ENCODE measurements around the gene HIPK3. TPM values are rescaled to one million over a fixed set of nuclear protein-coding genes. Genes with fewer than 3 reads are reported as not detected.
"Not testable (repeated sequence)": the region's sequence is repeated elsewhere in the genome, so short reads cannot be mapped to it uniquely, and the experiment has no call there.

HIPK3 gene
- total RNA-seq, 1 donor from 2014 or later, result 83.0 TPM

GRCh38 chr11:33358150-33358831 lies 101.1 kb downstream of the HIPK3 start:
- TF ChIP-seq CTCF (IDR thresholded peaks at IDR 0.05), result no peak
- DNase-seq (ENCODE audit: low spot score), result no peak
- Mint-ChIP-seq H3K9me3 (ENCODE audit: low read depth) (no peaks in the 10 kb centered on the region), H3K27ac (ENCODE audit: unreplicated experiment) (no peak overlapping the region), H3K4me3 (ENCODE audit: unreplicated experiment) (no peak overlapping the region), H3K36me3 (ENCODE audit: low read depth) (peaks cover 8% of the 10 kb centered on the region), H3K4me1 (ENCODE audit: low read depth) (peaks cover 2% of the 10 kb centered on the region), H3K27me3 (ENCODE audit: low read depth) (no peaks in the 10 kb centered on the region)

- no peak overlapping the region for H3K27ac Mint-ChIP-seq (ENCODE audit: unreplicated experiment)
- no peaks in the 10 kb centered on the region for H3K27me3 Mint-ChIP-seq (ENCODE audit: low read depth)
- no peaks in the 10 kb centered on the region for H3K9me3 Mint-ChIP-seq (ENCODE audit: low read depth)
- no peak for DNase-seq (ENCODE audit: low spot score)
- H3K4me3 Mint-ChIP-seq (ENCODE audit: unreplicated experiment), result no peak overlapping the region
- no peak for TF ChIP-seq CTCF (IDR thresholded peaks at IDR 0.05)
- peaks cover 3% of the 10 kb centered on the region for H3K36me3 Mint-ChIP-seq (ENCODE audit: low read depth)
- H3K4me1 Mint-ChIP-seq (ENCODE audit: low read depth), result peaks cover 2% of the 10 kb centered on the region
Measured at GRCh38 chr11:33360642-33361041, 103.5 kb downstream of the HIPK3 start.

- H3K36me3 Mint-ChIP-seq (ENCODE audit: low read depth), result no peaks in the 10 kb centered on the region
- no peaks in the 10 kb centered on the region for H3K27me3 Mint-ChIP-seq (ENCODE audit: low read depth)
- no peak overlapping the region for H3K4me3 Mint-ChIP-seq (ENCODE audit: unreplicated experiment)
- H3K9me3 Mint-ChIP-seq (ENCODE audit: low read depth), result no peaks in the 10 kb centered on the region
- peaks cover 2% of the 10 kb centered on the region for H3K4me1 Mint-ChIP-seq (ENCODE audit: low read depth)
- peak; percentile 88 for TF ChIP-seq CTCF (IDR thresholded peaks at IDR 0.05)
- no peak for DNase-seq (ENCODE audit: low spot score)
- no peak overlapping the region for H3K27ac Mint-ChIP-seq (ENCODE audit: unreplicated experiment)
Measured at GRCh38 chr11:33362051-33362910, 105.1 kb downstream of the HIPK3 start.

GRCh38 chr11:33366918-33367317 lies 109.7 kb downstream of the HIPK3 start:
- Mint-ChIP-seq H3K36me3 (ENCODE audit: low read depth) (no peaks in the 10 kb centered on the region), H3K27ac (ENCODE audit: unreplicated experiment) (no peak overlapping the region), H3K27me3 (ENCODE audit: low read depth) (no peaks in the 10 kb centered on the region), H3K4me1 (ENCODE audit: low read depth) (peaks cover 12% of the 10 kb centered on the region), H3K9me3 (ENCODE audit: low read depth) (no peaks in the 10 kb centered on the region), H3K4me3 (ENCODE audit: unreplicated experiment) (no peak overlapping the region)
- DNase-seq (ENCODE audit: low spot score), result no peak
- TF ChIP-seq CTCF (IDR thresholded peaks at IDR 0.05), result no peak

GRCh38 chr11:33368475-33368874 lies 111.3 kb downstream of the HIPK3 start:
- not testable (repeated sequence) for H3K36me3 Mint-ChIP-seq (ENCODE audit: low read depth); H3K27ac Mint-ChIP-seq (ENCODE audit: unreplicated experiment); H3K9me3 Mint-ChIP-seq (ENCODE audit: low read depth); H3K4me3 Mint-ChIP-seq (ENCODE audit: unreplicated experiment); DNase-seq (ENCODE audit: low spot score); H3K27me3 Mint-ChIP-seq (ENCODE audit: low read depth)
- H3K4me1 Mint-ChIP-seq (ENCODE audit: low read depth), result peaks cover 22% of the 10 kb centered on the region
